Measurements from ENCODE around the gene BNIP1. TPM values are rescaled to one million over a fixed set of nuclear protein-coding genes. Genes with fewer than 3 reads are reported as not detected.

The BNIP1 gene
- total RNA-seq, 1 donor from 2014 or later, result 22.8 TPM

GRCh38 chr5:173211284-173211683 is 67.0 kb downstream of the BNIP1 start:
- no peak for DNase-seq (ENCODE audit: low read depth, low spot score)

GRCh38 chr5:173213236-173213933 is 69.1 kb downstream of the BNIP1 start:
- DNase-seq (ENCODE audit: low read depth, low spot score), result no peak

Other genes with a start within 250 kb of the BNIP1 start
- 51.7 and 53.5 TPM in 2 replicates for gene RPL26L1, start 185.1 kb upstream of the BNIP1 start, total RNA-seq
- 201 and 267 TPM in 2 replicates for gene ATP6V0E1, start 160.8 kb upstream of the BNIP1 start, total RNA-seq
- 11.3 and 15.7 TPM in 2 replicates for gene CREBRF, start 88.2 kb upstream of the BNIP1 start, total RNA-seq
- gene NKX2-5, start 90.7 kb downstream of the BNIP1 start, total RNA-seq, result 0.86 and 4.1 TPM in 2 replicates
- 28.9 and 32.7 TPM in 2 replicates for gene STC2, start 183.9 kb downstream of the BNIP1 start, total RNA-seq